Fibroblast of lung (primary cell): ENCODE data around the gene RFESD. TPM values are rescaled to one million over a fixed set of nuclear protein-coding genes. Genes with fewer than 3 reads are reported as not detected.
"Not testable (repeated sequence)": the region's sequence is repeated elsewhere in the genome, so short reads cannot be mapped to it uniquely, and the experiment has no call there.

Experiments used
- DNase-seq, 2 donors: peaks; one replicate each; pipeline versions ENCODE4 v3.0.0 to v3.0.0-alpha.2; 2010; ENCODE audit warnings: low read depth in 2 of 2
- H2AFZ ChIP-seq: 2 replicates; pipeline ENCODE4 v1.5.1; 2012; ENCODE audit warnings: low read length, control low read depth, inconsistent platforms
- H3K27ac ChIP-seq: 2 replicates; pipeline ENCODE4 v1.5.1; 2011; ENCODE audit warnings: low read length, control low read depth; ENCODE audit not compliant: insufficient read depth
- H3K27me3 ChIP-seq: 2 replicates; pipeline ENCODE4 v1.5.1; 2011; ENCODE audit warnings: mild to moderate bottlenecking, low read length; ENCODE audit not compliant: control insufficient read depth, insufficient read depth
- H3K36me3 ChIP-seq: 2 replicates; pipeline ENCODE4 v1.5.1; 2011; ENCODE audit warnings: low read length; ENCODE audit not compliant: control insufficient read depth, insufficient read depth
- H3K4me1 ChIP-seq: 2 replicates; pipeline ENCODE4 v1.5.1; 2011; ENCODE audit warnings: low read length; ENCODE audit not compliant: control insufficient read depth, insufficient read depth; ENCODE audit errors: extremely low read depth
- H3K4me2 ChIP-seq: 2 replicates; pipeline ENCODE4 v1.5.1; 2011; ENCODE audit warnings: low read length, control low read depth; ENCODE audit not compliant: insufficient read depth; ENCODE audit errors: extremely low read depth
- H3K4me3 ChIP-seq, 4 experiments: fragments of 200-600 bp in 1 of 4; sonication (generic) in 1 of 4; replicated peaks in 1 of 4; 2 replicates each; pipeline ENCODE4 v1.5.1; 2011 to 2016; ENCODE audit warnings: low read length in 4 of 4, low read depth in 3 of 4, mild to moderate bottlenecking in 3 of 4, control low read depth in 2 of 4, inconsistent platforms in 1 of 4, mixed read lengths in 1 of 4; ENCODE audit not compliant: insufficient read depth in 1 of 4; ENCODE audit errors: control extremely low read depth in 1 of 4
- H3K79me2 ChIP-seq: 2 replicates; pipeline ENCODE4 v1.5.1; 2012; ENCODE audit warnings: mild to moderate bottlenecking, low read length, inconsistent platforms; ENCODE audit not compliant: control insufficient read depth, insufficient read depth
- H3K9ac ChIP-seq: 2 replicates; pipeline ENCODE4 v1.5.1; 2011; ENCODE audit warnings: mild to moderate bottlenecking, low read length, control low read depth; ENCODE audit not compliant: insufficient read depth
- H3K9me3 ChIP-seq: 2 replicates; pipeline ENCODE4 v1.5.1; 2012; ENCODE audit warnings: low read depth, low read length; ENCODE audit not compliant: control insufficient read depth, insufficient read depth
- H4K20me1 ChIP-seq: 2 replicates; pipeline ENCODE4 v1.5.1; 2011; ENCODE audit warnings: low read length; ENCODE audit not compliant: control insufficient read depth, insufficient read depth; ENCODE audit errors: extremely low read depth
- CTCF ChIP-seq, 2 donors: IDR thresholded peaks in 1 of 2; conservative IDR thresholded peaks in 1 of 2; 1 replicate in 1 of 2; 2 replicates in 1 of 2; pipeline ENCODE4 v1.5.1; 2011 to 2012; ENCODE audit warnings: low read length in 2 of 2, control low read depth in 1 of 2, inconsistent platforms in 1 of 2, low read depth in 1 of 2, mild to moderate bottlenecking in 1 of 2
- EZH2 ChIP-seq: IDR thresholded peaks from 2 replicates; pipeline ENCODE4 v1.5.1; 2012; ENCODE audit warnings: low read length, control low read depth, mild to moderate bottlenecking; ENCODE audit errors: missing control alignments
- polyA plus RNA-seq, 2 donors: library from polyadenylated mRNA; depleted of rRNA in 1 of 2; stranded (reverse) in 1 of 2; unstranded in 1 of 2; fragments of >200 nt; gene quantifications; 2 replicates each; pipeline ENCODE4 v1.2.1, GENCODE V29; 2011 to 2012; ENCODE audit warnings: missing spikeins in 1 of 2
- total RNA-seq: library from RNA; depleted of rRNA; stranded (reverse); fragments of >200 nt; gene quantifications from 2 replicates; pipeline ENCODE4 v1.2.1, GENCODE V29; 2014

Gene RFESD
- total and polyA plus RNA-seq, 2 donors (not counting 1 experiment from before 2014, with no cell fraction given) = 2.7 to 4.8 TPM

- Histone ChIP-seq H3K36me3 (no peaks in the 10 kb centered on the region), H3K27me3 (no peaks in the 10 kb centered on the region), H3K9ac (no peak overlapping the region), H3K4me1 (no peaks in the 10 kb centered on the region), H3K27ac (no peak overlapping the region), H2AFZ (no peak overlapping the region), H3K4me3 (no peak overlapping the region), H3K4me2 (no peak overlapping the region), H3K79me2 (no peaks in the 10 kb centered on the region), H3K9me3 (no peaks in the 10 kb centered on the region), H4K20me1 (no peaks in the 10 kb centered on the region)
- no peak for DNase-seq
- TF ChIP-seq CTCF (conservative IDR thresholded peaks at IDR 0.05 in 1 of 2, IDR thresholded peaks at IDR 0.05 in 1 of 2; ENCODE audit: low read depth in 1 of 2, low read length in 2 of 2) (no peak), EZH2 (no peak)
Observed at GRCh38 chr5:95704150-95704549, 57.6 kb downstream of the RFESD start.

- not testable (repeated sequence) for H2AFZ ChIP-seq, H3K27ac ChIP-seq, H4K20me1 ChIP-seq, H3K9ac ChIP-seq, H3K36me3 ChIP-seq, H3K79me2 ChIP-seq, H3K4me2 ChIP-seq, DNase-seq, H3K27me3 ChIP-seq, H3K4me1 ChIP-seq, H3K9me3 ChIP-seq, H3K4me3 ChIP-seq
Observed at GRCh38 chr5:95706196-95706595, 59.6 kb downstream of the RFESD start.

GRCh38 chr5:95707055-95707454, 60.5 kb downstream of the RFESD start:
- TF ChIP-seq EZH2 = no peak
- no peak for TF ChIP-seq CTCF (conservative IDR thresholded peaks at IDR 0.05 in 1 of 2, IDR thresholded peaks at IDR 0.05 in 1 of 2; ENCODE audit: low read depth in 1 of 2, low read length in 2 of 2)
- Histone ChIP-seq H3K36me3 (no peaks in the 10 kb centered on the region), H3K27ac (no peak overlapping the region), H3K27me3 (no peaks in the 10 kb centered on the region), H3K4me3 (no peak overlapping the region), H3K9me3 (no peaks in the 10 kb centered on the region), H3K79me2 (no peaks in the 10 kb centered on the region), H2AFZ (no peak overlapping the region), H3K4me2 (no peak overlapping the region), H3K4me1 (no peaks in the 10 kb centered on the region), H3K9ac (no peak overlapping the region), H4K20me1 (no peaks in the 10 kb centered on the region)
- DNase-seq = no peak

Other genes starting within 250 kb of the RFESD start
- 120 and 152 TPM in 2 replicates for gene SKIC3, start 91.8 kb upstream of the RFESD start, total RNA-seq
- 70.8 and 105 TPM in 2 replicates for gene SKIC3, start 91.8 kb upstream of the RFESD start, polyA plus RNA-seq
- 10.0 and 19.3 TPM in 2 replicates for gene ARSK, start 91.7 kb upstream of the RFESD start, total RNA-seq
- 18.6 and 37.3 TPM in 2 replicates for gene ARSK, start 91.7 kb upstream of the RFESD start, polyA plus RNA-seq
- gene GPR150, start 26.7 kb upstream of the RFESD start, total RNA-seq = under 0.01 and 0.33 TPM in 2 replicates
- 0.23 and 0.43 TPM in 2 replicates for gene GPR150, start 26.7 kb upstream of the RFESD start, polyA plus RNA-seq
- 0.51 and 0.66 TPM in 2 replicates for gene SPATA9, start 36.2 kb downstream of the RFESD start, total RNA-seq
- 0.75 and 1.7 TPM in 2 replicates for gene SPATA9, start 36.2 kb downstream of the RFESD start, polyA plus RNA-seq
- 222 and 337 TPM in 2 replicates for gene RHOBTB3, start 84.6 kb downstream of the RFESD start, total RNA-seq
- 188 and 338 TPM in 2 replicates for gene RHOBTB3, start 84.6 kb downstream of the RFESD start, polyA plus RNA-seq
- 54.2 and 91.8 TPM in 2 replicates for gene GLRX, start 175.9 kb downstream of the RFESD start, total RNA-seq
- gene GLRX, start 175.9 kb downstream of the RFESD start, polyA plus RNA-seq = 277 and 429 TPM in 2 replicates